IMR-90 (cell line): ENCODE results near the gene TGOLN2. TPM values are rescaled to one million over a fixed set of nuclear protein-coding genes. Genes with fewer than 3 reads are reported as not detected.

Source experiments
- ATAC-seq: fragments of 200-7000 bp; cut with Tn5 transposase; 2 replicates; pipeline ENCODE4 v1.9.1; 2020; ENCODE audit warnings: low read depth, mild to moderate bottlenecking, moderate library complexity
- BruUV-seq: library from RNA; stranded (reverse); fragments of 400-500 nt; replicated peaks from 2 replicates; lab custom pipeline; 2021; lab: Mats Ljungman, UMichigan
- CTCF ChIA-PET: fragments of 300-600 bp; formaldehyde crosslinking; extraction: SDS; loops from one replicate; lab custom pipeline; 2021; ENCODE audit warnings: antibody characterized with exemption; lab: Yijun Ruan, JAX
- POLR2A ChIA-PET: fragments of 300-600 bp; sonication (Branson Sonifier 250); formaldehyde crosslinking; loops from one replicate; lab custom pipeline; 2022; ENCODE audit warnings: antibody characterized with exemption; ENCODE audit not compliant: unreplicated experiment; lab: Charles Lee
- DNase-seq: peaks from one replicate; pipeline ENCODE4 v3.0.0; 2013
- H2AFZ ChIP-seq: replicated peaks from 2 replicates; pipeline ENCODE3; 2013; ENCODE audit warnings: low read length, mild to moderate bottlenecking; ENCODE audit not compliant: poor library complexity
- H2AK5ac ChIP-seq: 2 replicates; pipeline ENCODE4 v1.6.1; 2013; ENCODE audit warnings: low read depth, low read length, inconsistent platforms
- H2AK9ac ChIP-seq: replicated peaks from 2 replicates; pipeline ENCODE3; 2013; ENCODE audit warnings: mild to moderate bottlenecking, low read depth, low read length, moderate library complexity; ENCODE audit not compliant: poor library complexity
- H2BK120ac ChIP-seq: 2 replicates; pipeline ENCODE4 v1.6.1; 2013; ENCODE audit warnings: low read depth, low read length, inconsistent platforms
- H2BK15ac ChIP-seq: 3 replicates; pipeline ENCODE4 v1.6.1; 2013; ENCODE audit warnings: low read depth, low read length, inconsistent platforms
- H2BK20ac ChIP-seq: 2 replicates; pipeline ENCODE4 v1.6.1; 2013; ENCODE audit warnings: low read depth, mild to moderate bottlenecking, inconsistent platforms, low read length, moderate library complexity
- H2BK5ac ChIP-seq: 2 replicates; pipeline ENCODE4 v1.6.1; 2013; ENCODE audit warnings: mild to moderate bottlenecking, low read depth, low read length, inconsistent platforms; ENCODE audit not compliant: poor library complexity, severe bottlenecking
- H3K14ac ChIP-seq: replicated peaks from 2 replicates; pipeline ENCODE4 v1.6.1; 2013; ENCODE audit warnings: low read depth, low read length, inconsistent platforms
- H3K18ac ChIP-seq: 2 replicates; pipeline ENCODE4 v1.6.1; 2013; ENCODE audit warnings: low read depth, low read length, control low read depth
- H3K23ac ChIP-seq: 2 replicates; pipeline ENCODE4 v1.6.1; 2013; ENCODE audit warnings: low read depth, low read length, inconsistent platforms
- H3K27ac ChIP-seq: 2 replicates; pipeline ENCODE4 v1.5.1; 2013; ENCODE audit warnings: mild to moderate bottlenecking, control low read depth, low read length; ENCODE audit not compliant: insufficient read depth
- H3K27me3 ChIP-seq: 2 replicates; pipeline ENCODE4 v1.6.1; 2013; ENCODE audit warnings: low read length; ENCODE audit not compliant: control insufficient read depth, insufficient read depth
- H3K36me3 ChIP-seq: 2 replicates; pipeline ENCODE4 v1.6.1; 2013; ENCODE audit warnings: low read length, mixed read lengths; ENCODE audit not compliant: control insufficient read depth, insufficient read depth
- H3K4ac ChIP-seq: 2 replicates; pipeline ENCODE4 v1.6.1; 2013; ENCODE audit warnings: low read depth, low read length, inconsistent platforms
- H3K4me1 ChIP-seq: 2 replicates; pipeline ENCODE4 v1.6.1; 2013; ENCODE audit warnings: low read length, mixed read lengths; ENCODE audit not compliant: control insufficient read depth, insufficient read depth
- H3K4me2 ChIP-seq: 2 replicates; pipeline ENCODE4 v1.6.1; 2013; ENCODE audit warnings: low read depth, mild to moderate bottlenecking, control low read depth, low read length, moderate library complexity
- H3K4me3 ChIP-seq: 2 replicates; pipeline ENCODE4 v1.5.1; 2013; ENCODE audit warnings: low read depth, mild to moderate bottlenecking, control low read depth, low read length, moderate library complexity; ENCODE audit not compliant: insufficient read depth
- H3K56ac ChIP-seq: 2 replicates; pipeline ENCODE4 v1.6.1; 2013; ENCODE audit warnings: low read length, inconsistent platforms; ENCODE audit not compliant: insufficient read depth; ENCODE audit errors: extremely low read depth
- H3K79me1 ChIP-seq, 2 experiments: 2 replicates each; pipeline ENCODE4 v1.6.1; 2013; ENCODE audit warnings: low read length in 2 of 2, inconsistent platforms in 1 of 2, low read depth in 1 of 2
- H3K9ac ChIP-seq: 2 replicates; pipeline ENCODE4 v1.6.1; 2013; ENCODE audit warnings: low read depth, low read length, control low read depth
- H3K9me1 ChIP-seq: 2 replicates; pipeline ENCODE4 v1.6.1; 2013; ENCODE audit warnings: low read length, inconsistent platforms; ENCODE audit not compliant: insufficient read depth
- H3K9me3 ChIP-seq: 2 replicates; pipeline ENCODE4 v1.6.1; 2013; ENCODE audit warnings: low read length; ENCODE audit not compliant: control insufficient read depth, insufficient read depth
- H4K20me1 ChIP-seq: 2 replicates; pipeline ENCODE4 v1.6.1; 2013; ENCODE audit warnings: low read length, inconsistent platforms; ENCODE audit not compliant: insufficient read depth
- H4K5ac ChIP-seq: 2 replicates; pipeline ENCODE4 v1.6.1; 2013; ENCODE audit warnings: mild to moderate bottlenecking, low read depth, low read length, control low read depth
- H4K8ac ChIP-seq, 2 experiments: 2 replicates each; pipeline ENCODE4 v1.6.1; 2013; ENCODE audit warnings: low read depth in 2 of 2, low read length in 2 of 2, control low read depth in 1 of 2, inconsistent platforms in 1 of 2
- H4K91ac ChIP-seq: 2 replicates; pipeline ENCODE4 v1.6.1; 2013; ENCODE audit warnings: low read depth, low read length, inconsistent platforms; ENCODE audit not compliant: insufficient read depth
- BHLHE40 ChIP-seq: fragments of 150-350 bp; IDR thresholded peaks from 2 replicates; pipeline ENCODE4 v1.6.1; 2016; ENCODE audit warnings: mild to moderate bottlenecking, low read depth, low read length
- CHD1 ChIP-seq: IDR thresholded peaks from 2 replicates; pipeline ENCODE4 v1.6.1; 2012; ENCODE audit warnings: low read depth, low read length, improper control_type of control experiment
- CTCF ChIP-seq: conservative IDR thresholded peaks from 2 replicates; pipeline ENCODE4 v1.5.1; 2012; ENCODE audit warnings: mild to moderate bottlenecking, low read depth, low read length, improper control_type of control experiment
- MAFK ChIP-seq: IDR thresholded peaks from 2 replicates; pipeline ENCODE4 v1.6.1; 2012; ENCODE audit warnings: low read depth, low read length, improper control_type of control experiment
- MXI1 ChIP-seq: IDR thresholded peaks from 2 replicates; pipeline ENCODE4 v1.6.1; 2012; ENCODE audit warnings: low read depth, mild to moderate bottlenecking, low read length, moderate library complexity, borderline replicate concordance
- RFX5 ChIP-seq: IDR thresholded peaks from 2 replicates; pipeline ENCODE4 v1.8.0; 2012; ENCODE audit warnings: low read depth, mild to moderate bottlenecking, low read length, moderate library complexity
- USF2 ChIP-seq: fragments of 150-350 bp; IDR thresholded peaks from 2 replicates; pipeline ENCODE4 v1.6.1; 2017; ENCODE audit warnings: mild to moderate bottlenecking, antibody characterized with exemption, low read length, low read depth
- WGBS, 2 experiments: methylation state at CpG; one replicate each; pipeline versions ENCODE4 v1.1.5 to v1.1.7; 2013; ENCODE audit warnings: missing lambda C conversion rate in 2 of 2; ENCODE audit not compliant: insufficient read length in 1 of 2; ENCODE audit errors: extremely low coverage in 2 of 2; 5-methylcytosine and 5-hydroxymethylcytosine counted together
- dilution Hi-C: fragments of 300-500 bp; cut with HindIII; formaldehyde crosslinking; loops from one replicate; pipeline ENCODE4 v1.14.3; 2018; ENCODE audit warnings: low sequenced_read_pairs; ENCODE audit not compliant: unreplicated experiment
- in situ Hi-C: fragments of 300-500 bp; cut with MboI; formaldehyde crosslinking; loops from 3 replicates; pipeline ENCODE4 v1.14.3; 2019; ENCODE audit warnings: low sequenced_read_pairs, inconsistent platforms, mixed read lengths
- intact Hi-C: fragments of 100-400 bp; cut with micrococcal nuclease; formaldehyde crosslinking; loops from 2 replicates; pipeline ENCODE4 v1.10.0; 2022
- polyA plus RNA-seq, 3 experiments: library from polyadenylated mRNA; depleted of rRNA; stranded (reverse); fragments of >200 nt; gene quantifications; 2 replicates each; pipeline ENCODE4 v1.2.3, GENCODE V29; 2012; ENCODE audit warnings: low replicate concordance in 1 of 3
- total RNA-seq: library from RNA; depleted of rRNA; stranded (reverse); fragments of >200 nt; gene quantifications from 2 replicates; pipeline ENCODE4 v1.2.3, GENCODE V29; 2012
- TF ChIP-seq, protein P1 (sequence below): fragments of 150-350 bp; IDR thresholded peaks from 2 replicates; pipeline ENCODE4 v1.6.1; 2016; ENCODE audit warnings: low read depth, mild to moderate bottlenecking, low read length, moderate library complexity, borderline replicate concordance

TGOLN2 gene
- total and polyA plus RNA-seq, 2 of the 4 experiments (the other 2 are of a cell fraction), result 57.7 to 92.3 TPM

- Histone ChIP-seq H2AK5ac (no peak overlapping the region), H4K91ac (no peak overlapping the region), H2BK5ac (no peak overlapping the region), H2BK15ac (no peak overlapping the region), H2AFZ (no peak overlapping the region), H3K23ac (no peak overlapping the region), H3K36me3 (peaks cover 57% of the 10 kb centered on the region), H2BK120ac (no peak overlapping the region), H3K14ac (no peak overlapping the region), H3K4me2 (no peak overlapping the region), H3K9me1 (peaks cover 13% of the 10 kb centered on the region), H4K20me1 (peaks cover 63% of the 10 kb centered on the region), H3K27ac (no peak overlapping the region), H3K79me1 (peaks cover 24 to 93% of the 10 kb centered on the region in 2 experiments), H3K18ac (no peak overlapping the region), H3K4me1 (peaks cover 9% of the 10 kb centered on the region), H3K4ac (no peak overlapping the region), H4K8ac (no peak overlapping the region), H3K9ac (no peak overlapping the region), H3K56ac (no peak overlapping the region), H4K5ac (no peak overlapping the region), H3K27me3 (no peaks in the 10 kb centered on the region), H2AK9ac (no peak overlapping the region), H2BK20ac (no peak overlapping the region), H3K9me3 (no peaks in the 10 kb centered on the region), H3K4me3 (no peak overlapping the region)
- 100% methylated on average over 3 of the region's 9 CpGs; no CpG with 5 or more reads in 1 of the 2 experiments for WGBS, 2 experiments
- ATAC-seq, result no peak
- ChIA-PET POLR2A (no interaction called here), CTCF (no interaction called here)
- TF ChIP-seq CHD1 (no peak), MXI1 (no peak), BHLHE40 (no peak), USF2 (no peak), RFX5 (no peak), CTCF (no peak), MAFK (no peak)
- TF ChIP-seq, protein P1, sequence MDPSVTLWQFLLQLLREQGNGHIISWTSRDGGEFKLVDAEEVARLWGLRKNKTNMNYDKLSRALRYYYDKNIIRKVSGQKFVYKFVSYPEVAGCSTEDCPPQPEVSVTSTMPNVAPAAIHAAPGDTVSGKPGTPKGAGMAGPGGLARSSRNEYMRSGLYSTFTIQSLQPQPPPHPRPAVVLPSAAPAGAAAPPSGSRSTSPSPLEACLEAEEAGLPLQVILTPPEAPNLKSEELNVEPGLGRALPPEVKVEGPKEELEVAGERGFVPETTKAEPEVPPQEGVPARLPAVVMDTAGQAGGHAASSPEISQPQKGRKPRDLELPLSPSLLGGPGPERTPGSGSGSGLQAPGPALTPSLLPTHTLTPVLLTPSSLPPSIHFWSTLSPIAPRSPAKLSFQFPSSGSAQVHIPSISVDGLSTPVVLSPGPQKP, result no peak
- intact Hi-C loops, result no loop called here
- dilution Hi-C loops, result no loop called here
- no peak for DNase-seq
- BruUV-seq, result no TSS peak
- in situ Hi-C loops, result no loop called here
These were observed 4.3 kb downstream of the TGOLN2 start for GRCh38 chr2:85323351-85323987.
